GM21390 (cell line): ENCODE data around the gene TSEN34.
"Not testable (repeated sequence)": the region's sequence is repeated elsewhere in the genome, so short reads cannot be mapped to it uniquely, and the experiment has no call there.

Experiments
- ATAC-seq: cut with Tn5 transposase; IDR thresholded peaks from one replicate; pipeline ENCODE4 v1.9.1; 2021; ENCODE audit not compliant: unreplicated experiment

TSEN34 gene

DNA sequence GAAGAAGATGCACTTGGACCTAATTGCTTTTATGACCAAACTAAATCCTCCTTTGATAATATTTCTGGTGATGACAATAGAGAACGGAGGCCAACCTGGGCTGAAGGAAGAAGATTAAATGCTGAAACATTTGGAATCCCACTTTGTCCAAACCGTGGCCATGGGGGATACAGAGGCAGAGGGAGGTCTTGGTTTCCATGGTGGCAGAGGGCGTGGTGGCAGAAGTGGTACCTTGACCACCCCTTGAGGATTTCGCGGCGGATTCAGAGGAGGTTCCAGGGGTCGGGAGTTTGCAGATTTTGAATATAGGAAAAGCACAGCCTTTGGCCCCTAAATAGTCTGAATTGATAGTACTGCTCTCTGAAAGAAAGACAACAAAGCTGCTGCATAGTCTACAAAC lies 38.9 kb downstream of the TSEN34 start:
- ATAC-seq: no peak

DNA sequence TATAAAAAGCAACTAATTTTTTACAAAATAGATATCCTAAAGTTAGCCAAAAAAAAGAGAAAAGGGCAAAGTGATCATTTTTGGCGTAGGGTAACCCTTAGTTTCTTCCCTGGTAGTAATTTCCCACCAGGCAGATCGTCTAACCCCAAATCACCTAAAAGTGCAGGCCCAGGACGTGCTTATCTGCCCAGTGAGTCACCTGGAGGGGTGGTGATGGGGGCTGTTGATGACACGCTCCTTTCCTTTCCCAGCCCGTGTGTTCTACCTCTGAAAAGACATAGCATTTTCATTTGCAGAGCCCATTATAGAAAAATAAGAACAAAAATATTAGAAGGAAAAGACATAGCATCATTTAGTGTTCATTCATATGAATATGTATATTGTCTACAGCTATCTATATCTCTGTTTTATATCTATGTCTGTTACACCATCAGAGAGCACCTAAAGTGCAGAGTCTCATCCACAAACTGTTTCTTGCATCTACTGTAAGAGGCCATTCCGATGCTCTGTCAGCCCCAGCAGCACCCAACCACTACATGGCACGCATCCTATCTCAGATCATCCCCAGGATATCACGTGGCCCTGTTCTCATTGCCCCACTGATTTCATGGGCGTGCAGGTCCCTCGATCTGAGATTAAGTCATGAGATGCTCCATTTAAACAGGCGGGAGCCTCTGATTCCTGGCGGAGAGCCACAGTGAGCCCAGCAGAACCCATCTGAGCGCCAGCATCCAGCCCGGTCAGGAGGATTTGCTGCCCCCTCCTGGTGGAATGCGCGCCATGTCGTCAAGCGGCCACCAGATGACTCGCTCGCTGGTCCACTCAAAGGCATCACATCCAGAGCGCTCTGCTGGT lies 40.2 kb downstream of the TSEN34 start:
- ATAC-seq: no peak

DNA sequence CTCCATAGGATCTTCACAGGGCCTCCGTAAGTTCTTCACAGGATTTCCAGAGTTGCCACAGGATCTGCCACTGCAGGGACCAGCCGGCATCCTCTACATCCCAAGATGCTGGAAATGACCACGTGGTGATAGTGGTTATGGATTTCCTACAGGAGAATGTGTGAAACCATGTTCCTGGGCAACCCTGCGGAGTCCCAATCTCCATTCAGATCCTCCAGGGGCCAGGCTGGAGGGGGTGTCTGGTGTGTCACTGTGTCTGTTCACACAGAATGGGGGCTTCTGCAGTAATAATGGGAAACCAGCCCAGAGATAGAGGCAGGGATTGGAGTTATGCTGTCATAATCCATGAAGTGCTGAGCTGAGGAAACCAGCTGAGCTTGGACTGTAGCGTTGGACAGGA lies 42.8 kb downstream of the TSEN34 start:
- no peak for ATAC-seq

DNA sequence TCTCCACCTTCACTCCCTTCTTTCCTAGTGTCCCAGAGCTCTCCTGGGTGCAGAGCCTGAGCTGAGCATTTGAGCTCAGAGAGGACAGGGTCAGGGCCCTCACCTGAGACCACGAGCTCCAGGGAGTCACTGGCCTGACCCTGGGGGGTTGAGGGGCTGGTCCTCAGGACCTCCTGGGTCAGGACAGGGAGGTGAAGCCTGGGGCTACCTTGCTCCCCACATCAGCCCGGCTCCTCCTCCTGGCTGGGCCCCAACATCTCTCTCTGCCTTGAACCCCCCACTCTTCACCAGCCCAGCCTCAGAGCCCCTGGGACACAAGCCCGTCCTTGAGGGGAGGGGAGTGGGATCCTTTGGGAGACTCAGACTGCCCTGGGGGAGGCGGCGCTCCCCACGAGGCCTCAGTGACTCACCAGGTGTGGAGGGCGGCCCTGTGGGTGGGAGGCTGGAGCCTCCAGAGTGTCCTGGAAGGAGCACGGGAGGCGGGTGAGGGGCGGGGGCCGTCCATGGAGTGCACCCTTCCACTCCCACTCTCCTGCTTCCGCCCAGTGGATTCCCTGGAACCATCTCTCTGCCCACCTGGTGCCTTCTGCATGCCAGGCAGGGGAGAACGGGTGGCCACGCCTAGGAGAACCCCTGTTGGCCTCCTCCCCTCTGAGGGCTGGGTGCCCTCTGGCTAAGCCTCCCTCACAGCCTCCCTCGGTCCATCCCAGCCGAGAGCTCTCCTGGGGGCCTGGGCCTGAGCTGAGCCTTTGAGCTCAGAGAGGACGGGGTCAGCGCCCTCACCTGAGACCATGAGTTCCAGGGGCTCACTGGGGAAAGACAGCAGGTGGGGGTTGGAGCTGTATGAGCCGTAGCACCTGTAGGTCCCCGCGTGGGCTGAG lies 48.6 kb downstream of the TSEN34 start:
- ATAC-seq: not testable (repeated sequence)

DNA sequence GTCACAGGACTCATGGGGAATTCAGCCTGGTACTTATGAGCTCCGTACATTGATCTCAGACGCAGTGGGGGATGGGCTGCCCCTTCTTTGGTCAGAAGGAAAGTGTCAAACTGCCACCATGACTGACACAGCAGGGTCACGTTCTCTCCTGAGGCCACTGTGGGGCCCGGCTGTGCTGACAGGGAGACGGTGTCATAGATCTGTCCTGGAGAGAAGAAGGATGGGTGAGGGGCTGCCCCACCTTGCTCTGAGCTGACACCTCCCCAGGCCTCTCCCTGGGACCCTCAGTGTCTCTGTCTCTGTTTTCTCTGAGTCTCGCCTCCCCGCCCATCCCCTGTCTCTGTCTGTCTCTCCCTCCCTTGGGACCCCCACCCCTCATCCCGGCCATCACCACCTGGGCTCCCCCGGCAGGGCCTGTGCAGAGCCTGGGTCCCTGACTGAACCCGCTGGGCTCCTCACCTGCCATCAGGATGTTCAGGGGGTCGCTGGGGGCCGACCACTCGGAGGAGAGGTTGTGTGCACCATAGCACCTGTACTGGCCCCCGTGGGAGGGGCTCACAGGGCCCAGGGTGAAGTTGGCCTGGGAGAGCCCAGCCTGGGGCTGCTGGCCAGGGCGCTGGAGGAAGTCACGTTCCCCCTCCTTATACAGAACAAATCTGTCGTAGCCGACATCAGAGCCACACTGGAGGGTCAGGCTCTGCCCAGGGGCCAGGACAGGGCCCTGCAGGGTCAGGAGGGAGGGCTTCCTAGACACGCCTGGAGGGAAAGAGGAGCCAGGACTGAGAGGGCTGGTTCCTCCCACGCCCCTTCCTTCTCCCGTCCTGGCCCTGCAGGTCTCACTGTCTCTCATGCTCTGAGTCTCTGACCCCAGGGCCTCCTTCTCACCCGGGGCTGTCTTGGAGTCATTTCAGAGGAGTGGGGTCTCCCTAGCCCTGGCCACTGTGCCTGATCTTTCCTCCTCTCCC lies 49.5 kb downstream of the TSEN34 start:
- not testable (repeated sequence) for ATAC-seq

DNA sequence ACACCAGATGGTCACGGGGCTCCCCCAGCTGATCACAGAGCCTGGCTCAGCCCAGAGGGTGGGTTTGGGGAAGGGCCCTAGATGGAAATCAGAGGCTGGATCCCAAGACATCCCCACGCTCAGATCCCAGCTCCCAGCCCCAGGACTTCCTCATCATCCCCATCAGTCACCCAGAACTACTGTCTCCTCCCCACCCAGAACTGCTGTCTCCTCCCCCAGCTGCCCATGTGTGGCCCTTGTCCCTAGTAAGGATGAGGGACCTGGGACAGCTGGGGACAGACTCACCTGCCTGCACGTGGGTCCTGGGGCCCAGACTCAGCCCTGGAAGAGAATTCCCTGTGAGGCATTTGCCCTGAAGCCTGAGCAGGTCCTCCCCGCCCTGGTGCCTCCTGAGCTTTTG lies 51.1 kb downstream of the TSEN34 start:
- ATAC-seq: not testable (repeated sequence)

DNA sequence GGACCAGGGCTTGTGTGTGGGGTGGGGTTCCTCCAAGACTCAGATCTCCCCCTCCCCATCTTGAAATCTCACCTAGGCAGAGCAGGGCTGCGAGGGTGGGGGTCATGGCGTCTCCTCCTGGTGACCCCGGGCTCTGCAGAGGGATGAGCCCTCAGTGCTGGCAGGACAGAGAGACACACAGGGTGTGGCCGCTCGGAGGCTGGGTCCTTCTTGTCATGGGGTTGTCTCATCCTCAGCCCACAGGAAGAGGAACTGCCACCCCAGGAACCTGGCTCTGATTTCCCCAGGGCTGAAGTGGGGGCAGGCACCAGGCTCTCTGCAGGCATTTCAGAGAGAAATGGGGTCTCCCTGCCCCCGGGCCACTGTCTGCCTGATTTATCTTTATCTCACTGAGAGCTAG lies 51.5 kb downstream of the TSEN34 start, which contains the start of gene LILRA6:
Gene LILRA6 (minus strand): TSS at position 145 of the 400 bp plus-strand sequence.
- not testable (repeated sequence) for ATAC-seq

DNA sequence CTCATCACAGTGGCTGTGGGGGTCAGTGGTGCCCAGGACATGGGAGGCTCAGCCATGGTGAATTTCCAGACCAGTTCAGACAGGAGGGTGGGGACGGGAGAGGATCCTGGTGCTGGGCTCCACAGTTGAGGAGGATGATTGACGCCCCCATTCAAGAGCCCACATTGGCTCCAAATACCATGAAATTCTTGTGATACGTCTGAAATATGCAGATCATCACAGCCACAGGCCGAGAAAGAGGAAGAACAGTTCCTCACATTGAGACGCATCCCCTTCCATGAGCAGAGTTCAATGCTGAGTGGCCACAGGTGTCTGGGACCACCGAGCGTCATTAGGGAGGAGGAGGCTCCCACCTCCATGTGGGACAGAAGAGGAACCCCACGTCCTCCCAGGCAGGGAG lies 52.7 kb downstream of the TSEN34 start:
- ATAC-seq: not testable (repeated sequence)
